ENCODE data around the gene PRKD3.

GRCh38 chr2:37361216-37361815 lies 36.7 kb upstream of the PRKD3 start:
- TF ChIP-seq NFYB (CRISPR knock-in tag; IDR thresholded peaks at IDR 0.05) = no peak
- TF ChIP-seq POLR2A (IDR thresholded peaks at IDR 0.05; ENCODE audit: insufficient read depth in 1 of 2, low read depth in 2 of 2, low read length in 2 of 2) = no peak
- no peak for TF ChIP-seq ZNF44 (CRISPR knock-in tag; IDR thresholded peaks at IDR 0.05)
- no peak for TF ChIP-seq REST (IDR thresholded peaks at IDR 0.05; ENCODE audit: borderline replicate concordance in 1 of 2, low read depth in 1 of 2, low read length in 2 of 2)
- no peak for TF ChIP-seq ZNF740 (CRISPR knock-in tag; IDR thresholded peaks at IDR 0.05)
- no peak for TF ChIP-seq MIER2 (CRISPR knock-in tag; IDR thresholded peaks at IDR 0.05)
- no peak for TF ChIP-seq SMAD1 (CRISPR knock-in tag; IDR thresholded peaks at IDR 0.05; ENCODE audit: borderline replicate concordance, low read depth)
- TF ChIP-seq FOXA1 (IDR thresholded peaks at IDR 0.05) = no peak
- no peak for TF ChIP-seq FOXA1 (CRISPR knock-in tag; IDR thresholded peaks at IDR 0.05)
- TF ChIP-seq EZH2 (conservative IDR thresholded peaks at IDR 0.05; ENCODE audit: low read depth, low read length) = no peak
- no peak for TF ChIP-seq TOE1 (CRISPR knock-in tag; IDR thresholded peaks at IDR 0.05)
- no peak for TF ChIP-seq ZNF850 (CRISPR knock-in tag; conservative IDR thresholded peaks at IDR 0.05)
- no peak for TF ChIP-seq IRF9 (CRISPR knock-in tag; IDR thresholded peaks at IDR 0.05; ENCODE audit: borderline replicate concordance)
- no peak for TF ChIP-seq EEA1 (CRISPR knock-in tag; IDR thresholded peaks at IDR 0.05; ENCODE audit: borderline replicate concordance)
- no peak for TF ChIP-seq CTCF (CRISPR knock-in tag; IDR thresholded peaks at IDR 0.05)
